ENCODE data around the gene SWSAP1. TPM values are rescaled to one million over a fixed set of nuclear protein-coding genes. Genes with fewer than 3 reads are reported as not detected.
"Not testable (repeated sequence)": the region's sequence is repeated elsewhere in the genome, so short reads cannot be mapped to it uniquely, and the experiment has no call there.

SWSAP1 gene
- polyA plus RNA-seq, 1 donor = 2.8 TPM

GRCh38 chr19:11390933-11391680 is 16.6 kb downstream of the SWSAP1 start:
- H3K9me3 ChIP-seq (ENCODE audit: control insufficient read depth, low read depth, low read length) = no peaks in the 10 kb centered on the region
- no peaks in the 10 kb centered on the region for H3K4me1 ChIP-seq (ENCODE audit: control insufficient read depth, insufficient read depth, low read length)
- H3K27ac ChIP-seq (ENCODE audit: low read length) = no peak overlapping the region
- DNase-seq = no peak
- H3K27me3 ChIP-seq (ENCODE audit: control insufficient read depth, insufficient read depth, low read length) = peaks cover 2% of the 10 kb centered on the region
- no peak overlapping the region for H3K4me3 ChIP-seq (ENCODE audit: low read length)
- H3K36me3 ChIP-seq (ENCODE audit: control insufficient read depth, insufficient read depth, low read length) = no peaks in the 10 kb centered on the region
- WGBS (ENCODE audit: insufficient coverage, low lambda C conversion rate) = no CpG with 5 or more reads among the region's 4 CpGs

DNA sequence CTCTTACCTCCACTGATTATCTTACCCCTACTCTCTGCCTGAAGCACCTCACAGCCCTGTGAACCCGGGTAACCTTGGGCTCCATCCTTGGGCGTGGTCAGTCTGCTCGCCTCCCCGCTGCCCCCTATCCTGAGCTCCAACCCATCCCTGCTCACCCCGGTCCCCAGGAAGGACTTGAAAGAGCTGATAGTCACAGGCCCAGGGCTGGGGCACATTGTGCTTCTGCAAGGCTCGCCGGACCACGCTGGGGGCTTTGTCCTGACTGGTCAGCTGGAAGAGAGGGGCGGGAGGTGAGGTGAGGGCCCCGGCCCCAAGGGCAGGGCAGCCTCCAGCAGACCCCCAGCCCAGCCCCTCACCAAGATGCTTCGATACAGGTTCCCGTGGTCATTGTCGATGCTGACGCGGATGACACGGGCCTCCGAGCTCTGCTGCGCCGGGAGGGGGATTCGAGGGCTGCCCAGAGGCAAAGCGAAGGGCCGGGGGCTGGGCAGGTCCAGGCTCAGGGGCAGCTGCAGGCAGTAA is 22.7 kb downstream of the SWSAP1 start:
- Histone ChIP-seq H3K4me1 (ENCODE audit: control insufficient read depth, insufficient read depth, low read length) (no peaks in the 10 kb centered on the region), H3K4me3 (ENCODE audit: low read length) (no peak overlapping the region), H3K27me3 (ENCODE audit: control insufficient read depth, insufficient read depth, low read length) (no peaks in the 10 kb centered on the region), H3K36me3 (ENCODE audit: control insufficient read depth, insufficient read depth, low read length) (no peaks in the 10 kb centered on the region), H3K27ac (ENCODE audit: low read length) (no peak overlapping the region), H3K9me3 (ENCODE audit: control insufficient read depth, low read depth, low read length) (peaks cover 4% of the 10 kb centered on the region)
- DNase-seq = no peak
- WGBS (ENCODE audit: insufficient coverage, low lambda C conversion rate) = no CpG with 5 or more reads among the region's 22 CpGs

DNA sequence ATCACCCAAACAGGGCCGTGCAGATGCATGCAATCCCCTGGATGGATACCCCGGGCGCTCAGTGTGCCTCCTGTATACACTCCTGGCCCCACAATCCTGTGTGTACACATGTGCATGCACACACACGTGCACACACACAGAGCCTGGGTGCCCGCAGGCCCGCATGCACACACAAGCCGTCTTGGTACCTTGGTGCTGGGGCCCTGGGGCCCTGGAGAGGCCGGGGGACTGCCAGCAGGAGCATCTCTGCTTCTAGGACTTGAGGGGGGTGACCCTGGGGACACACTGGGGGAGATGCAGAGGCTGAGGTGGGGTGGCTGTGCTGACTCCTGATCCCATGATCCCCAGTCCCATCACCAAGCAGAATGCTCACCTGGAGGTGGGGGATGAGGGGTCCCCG is 25.2 kb downstream of the SWSAP1 start:
- Histone ChIP-seq H3K27ac (ENCODE audit: low read length) (no peak overlapping the region), H3K4me1 (ENCODE audit: control insufficient read depth, insufficient read depth, low read length) (no peaks in the 10 kb centered on the region), H3K9me3 (ENCODE audit: control insufficient read depth, low read depth, low read length) (peaks cover 4% of the 10 kb centered on the region), H3K27me3 (ENCODE audit: control insufficient read depth, insufficient read depth, low read length) (no peaks in the 10 kb centered on the region), H3K36me3 (ENCODE audit: control insufficient read depth, insufficient read depth, low read length) (no peaks in the 10 kb centered on the region), H3K4me3 (ENCODE audit: low read length) (no peak overlapping the region)
- no CpG with 5 or more reads among the region's 9 CpGs for WGBS (ENCODE audit: insufficient coverage, low lambda C conversion rate)
- no peak for DNase-seq

DNA sequence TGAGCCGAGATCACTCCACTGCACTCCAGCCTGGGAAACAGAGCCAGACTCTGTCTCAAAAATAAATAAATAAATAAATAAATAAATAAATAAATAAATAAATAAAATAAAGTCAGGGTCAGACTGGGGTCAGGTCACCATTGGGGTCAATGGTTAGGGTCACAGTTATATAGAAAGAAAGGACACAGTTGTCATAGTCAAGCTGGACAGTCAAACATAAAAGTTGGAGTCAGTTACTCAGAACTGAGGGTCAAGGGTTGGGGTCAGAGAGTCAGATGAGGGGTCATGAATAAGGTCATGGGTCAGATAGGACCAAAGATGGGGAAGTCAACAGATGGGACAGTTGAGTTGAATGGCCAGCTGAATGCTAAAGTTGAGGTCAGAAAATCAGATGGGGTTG is 26.3 kb downstream of the SWSAP1 start:
- no CpG with 5 or more reads among the region's 1 CpG for WGBS (ENCODE audit: insufficient coverage, low lambda C conversion rate)
- Histone ChIP-seq H3K27ac (ENCODE audit: low read length) (no peak overlapping the region), H3K4me1 (ENCODE audit: control insufficient read depth, insufficient read depth, low read length) (no peaks in the 10 kb centered on the region), H3K36me3 (ENCODE audit: control insufficient read depth, insufficient read depth, low read length) (no peaks in the 10 kb centered on the region), H3K4me3 (ENCODE audit: low read length) (no peak overlapping the region), H3K27me3 (ENCODE audit: control insufficient read depth, insufficient read depth, low read length) (no peaks in the 10 kb centered on the region), H3K9me3 (ENCODE audit: control insufficient read depth, low read depth, low read length) (peaks cover 4% of the 10 kb centered on the region)
- no peak for DNase-seq

DNA sequence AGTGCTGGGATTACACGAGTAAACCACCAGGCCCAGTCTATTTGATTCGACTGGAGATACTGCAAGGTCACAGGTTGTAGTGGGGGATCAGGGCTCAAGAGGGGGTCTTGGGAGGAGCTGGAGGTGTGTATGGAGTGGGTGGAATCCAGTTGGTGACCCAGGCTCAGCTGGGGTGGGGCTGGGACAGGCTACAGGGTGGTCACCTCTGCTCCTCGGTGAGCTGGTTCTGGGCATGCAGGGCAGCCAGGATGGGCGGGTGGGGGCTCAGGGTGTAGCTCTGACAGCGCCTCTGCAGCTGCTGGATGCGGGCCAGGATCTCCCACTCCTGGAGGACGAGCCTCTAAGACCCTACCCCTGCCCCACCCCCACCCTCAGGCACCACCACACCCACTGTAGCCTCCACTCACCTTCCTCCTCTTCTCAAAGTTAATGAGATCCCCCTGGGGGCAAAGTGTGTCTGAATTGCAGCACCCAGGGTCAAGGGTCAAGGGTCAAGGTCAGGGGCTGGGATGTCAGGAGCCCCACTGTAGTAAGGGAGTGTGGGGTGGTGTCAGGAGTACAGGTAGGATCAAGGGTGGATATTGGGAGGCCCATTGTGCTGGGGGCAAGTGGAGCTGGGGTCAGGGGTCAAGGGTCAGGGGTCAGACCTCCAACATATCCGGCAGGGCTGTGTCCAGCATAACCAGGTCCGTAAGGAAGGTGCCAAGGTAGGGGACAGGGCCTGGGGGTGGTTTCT is 27.5 kb downstream of the SWSAP1 start:
- Histone ChIP-seq H3K27me3 (ENCODE audit: control insufficient read depth, insufficient read depth, low read length) (peaks cover 9% of the 10 kb centered on the region), H3K4me1 (ENCODE audit: control insufficient read depth, insufficient read depth, low read length) (no peaks in the 10 kb centered on the region), H3K9me3 (ENCODE audit: control insufficient read depth, low read depth, low read length) (peaks cover 4% of the 10 kb centered on the region), H3K4me3 (ENCODE audit: low read length) (no peak overlapping the region), H3K36me3 (ENCODE audit: control insufficient read depth, insufficient read depth, low read length) (no peaks in the 10 kb centered on the region), H3K27ac (ENCODE audit: low read length) (no peak overlapping the region)
- DNase-seq = no peak
- WGBS (ENCODE audit: insufficient coverage, low lambda C conversion rate) = no CpG with 5 or more reads among the region's 9 CpGs

GRCh38 chr19:11404588-11405222 is 30.2 kb downstream of the SWSAP1 start:
- Histone ChIP-seq H3K27me3 (ENCODE audit: control insufficient read depth, insufficient read depth, low read length) (peaks cover 9% of the 10 kb centered on the region), H3K4me3 (ENCODE audit: low read length) (no peak overlapping the region), H3K4me1 (ENCODE audit: control insufficient read depth, insufficient read depth, low read length) (no peaks in the 10 kb centered on the region), H3K9me3 (ENCODE audit: control insufficient read depth, low read depth, low read length) (no peaks in the 10 kb centered on the region), H3K27ac (ENCODE audit: low read length) (no peak overlapping the region), H3K36me3 (ENCODE audit: control insufficient read depth, insufficient read depth, low read length) (no peaks in the 10 kb centered on the region)
- no peak for DNase-seq
- WGBS (ENCODE audit: insufficient coverage, low lambda C conversion rate) = 50% methylated on average over 4 of the region's 9 CpGs

DNA sequence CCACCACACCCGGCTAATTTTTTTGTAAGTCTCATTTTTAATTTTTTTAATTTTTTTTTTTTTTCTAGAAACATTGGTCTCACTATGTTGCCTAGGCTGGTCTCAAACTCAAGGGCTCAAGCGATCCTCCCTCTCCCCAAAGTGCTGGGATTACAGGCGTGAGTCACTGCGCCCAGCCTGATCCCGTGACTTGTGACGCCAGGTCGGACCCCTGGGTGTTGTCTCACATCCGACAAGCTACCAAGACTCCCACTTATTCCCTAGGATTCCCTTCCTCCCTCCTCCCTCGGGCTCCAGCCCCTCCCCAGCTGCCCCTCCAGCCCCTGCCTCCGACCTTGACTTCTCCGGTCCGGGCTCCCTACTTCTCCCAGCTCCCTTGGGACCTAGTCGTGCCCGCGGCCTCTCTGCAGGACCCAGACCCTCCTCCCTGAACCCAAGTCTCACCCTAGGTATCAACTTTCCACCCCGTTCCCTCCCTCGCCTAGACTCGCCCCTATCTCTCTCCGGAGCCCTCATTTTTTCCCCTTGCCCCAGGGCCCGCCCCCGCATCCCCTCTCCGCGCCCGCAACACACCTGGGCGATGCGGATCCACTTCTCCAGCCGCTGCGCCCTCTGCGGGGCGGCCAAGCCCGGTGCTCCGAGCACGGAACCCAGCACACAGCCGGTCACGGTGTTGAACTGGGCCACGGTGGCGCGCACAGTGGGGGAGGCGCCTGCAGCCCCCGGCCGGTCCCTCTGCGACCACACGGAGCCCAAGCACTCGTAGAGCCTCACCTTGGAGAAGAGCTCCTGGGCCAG is 31.6 kb downstream of the SWSAP1 start:
- H3K36me3 ChIP-seq (ENCODE audit: control insufficient read depth, insufficient read depth, low read length) = no peaks in the 10 kb centered on the region
- no peak for DNase-seq
- no peak overlapping the region for H3K4me3 ChIP-seq (ENCODE audit: low read length)
- H3K9me3 ChIP-seq (ENCODE audit: control insufficient read depth, low read depth, low read length) = no peaks in the 10 kb centered on the region
- no peak overlapping the region for H3K27ac ChIP-seq (ENCODE audit: low read length)
- WGBS (ENCODE audit: insufficient coverage, low lambda C conversion rate) = no CpG with 5 or more reads among the region's 44 CpGs
- peaks cover 9% of the 10 kb centered on the region for H3K27me3 ChIP-seq (ENCODE audit: control insufficient read depth, insufficient read depth, low read length)
- H3K4me1 ChIP-seq (ENCODE audit: control insufficient read depth, insufficient read depth, low read length) = no peaks in the 10 kb centered on the region

- WGBS (ENCODE audit: insufficient coverage, low lambda C conversion rate) = 100% methylated on average over 1 of the region's 12 CpGs
- not testable (repeated sequence) for H3K27me3 ChIP-seq (ENCODE audit: control insufficient read depth, insufficient read depth, low read length); DNase-seq; H3K4me3 ChIP-seq (ENCODE audit: low read length); H3K27ac ChIP-seq (ENCODE audit: low read length); H3K4me1 ChIP-seq (ENCODE audit: control insufficient read depth, insufficient read depth, low read length); H3K36me3 ChIP-seq (ENCODE audit: control insufficient read depth, insufficient read depth, low read length); H3K9me3 ChIP-seq (ENCODE audit: control insufficient read depth, low read depth, low read length)
Measured at GRCh38 chr19:11406703-11407236, 32.3 kb downstream of the SWSAP1 start.

- no peak for DNase-seq
- Histone ChIP-seq H3K4me1 (ENCODE audit: control insufficient read depth, insufficient read depth, low read length) (no peaks in the 10 kb centered on the region), H3K36me3 (ENCODE audit: control insufficient read depth, insufficient read depth, low read length) (no peaks in the 10 kb centered on the region), H3K9me3 (ENCODE audit: control insufficient read depth, low read depth, low read length) (no peaks in the 10 kb centered on the region), H3K27me3 (ENCODE audit: control insufficient read depth, insufficient read depth, low read length) (peaks cover 9% of the 10 kb centered on the region), H3K27ac (ENCODE audit: low read length) (no peak overlapping the region), H3K4me3 (ENCODE audit: low read length) (no peak overlapping the region)
- 100% methylated on average over 1 of the region's 4 CpGs for WGBS (ENCODE audit: insufficient coverage, low lambda C conversion rate)
Measured at GRCh38 chr19:11408591-11408990, 34.1 kb downstream of the SWSAP1 start.

GRCh38 chr19:11410682-11411081 is 36.2 kb downstream of the SWSAP1 start:
- peaks cover 9% of the 10 kb centered on the region for H3K27me3 ChIP-seq (ENCODE audit: control insufficient read depth, insufficient read depth, low read length)
- no peaks in the 10 kb centered on the region for H3K9me3 ChIP-seq (ENCODE audit: control insufficient read depth, low read depth, low read length)
- no peaks in the 10 kb centered on the region for H3K36me3 ChIP-seq (ENCODE audit: control insufficient read depth, insufficient read depth, low read length)
- H3K27ac ChIP-seq (ENCODE audit: low read length) = no peak overlapping the region
- 100% methylated on average over 1 of the region's 8 CpGs for WGBS (ENCODE audit: insufficient coverage, low lambda C conversion rate)
- no peaks in the 10 kb centered on the region for H3K4me1 ChIP-seq (ENCODE audit: control insufficient read depth, insufficient read depth, low read length)
- no peak for DNase-seq
- H3K4me3 ChIP-seq (ENCODE audit: low read length) = no peak overlapping the region

Measured in large intestine (tissue), 3 donors.